ENCODE results near the gene PEX26. TPM values are rescaled to one million over a fixed set of nuclear protein-coding genes. Genes with fewer than 3 reads are reported as not detected.
A peak's percentile ranks its signal among the peaks of the same experiment; 100 is the strongest.

PEX26 gene
- 33.4 to 34.4 TPM (median 33.7 TPM) in 3 replicates for total RNA-seq
- long read RNA-seq, partial matches to known transcripts, result 0 of 7 reads
- long read RNA-seq, other reads (novel, unspliced or antisense), result 7 of 7 reads

GRCh38 chr22:18077639-18078328 is at the start of gene PEX26:
Gene PEX26, plus strand, starts transcription at chr22:18077990. Its CDS starts 387 bp downstream, at chr22:18078377.
- Mint-ChIP-seq H3K27ac (ENCODE audit: unreplicated experiment) (peak within 1 kb of the TSS; percentile 97), H3K4me3 (ENCODE audit: unreplicated experiment) (peak within 1 kb of the TSS; percentile 94), H3K36me3 (ENCODE audit: low read depth) (peaks cover 22% of the 10 kb centered on the region), H3K27me3 (ENCODE audit: low read depth) (no peaks in the 10 kb centered on the region), H3K4me1 (ENCODE audit: low read depth) (peaks cover 41% of the 10 kb centered on the region), H3K9me3 (ENCODE audit: low read depth) (peaks cover 3% of the 10 kb centered on the region)
- peak; percentile 92 for DNase-seq (ENCODE audit: low spot score)
- peak; percentile 9 for TF ChIP-seq CTCF (IDR thresholded peaks at IDR 0.05)

GRCh38 chr22:18028817-18029527 is 48.8 kb upstream of the PEX26 start:
- TF ChIP-seq CTCF (IDR thresholded peaks at IDR 0.05), result no peak
- Mint-ChIP-seq H3K4me1 (ENCODE audit: low read depth) (peaks cover 38% of the 10 kb centered on the region), H3K27me3 (ENCODE audit: low read depth) (no peaks in the 10 kb centered on the region), H3K27ac (ENCODE audit: unreplicated experiment) (no peak overlapping the region), H3K36me3 (ENCODE audit: low read depth) (no peaks in the 10 kb centered on the region), H3K9me3 (ENCODE audit: low read depth) (no peaks in the 10 kb centered on the region), H3K4me3 (ENCODE audit: unreplicated experiment) (no peak overlapping the region)
- DNase-seq (ENCODE audit: low spot score), result peak; percentile 15

- no peak for DNase-seq (ENCODE audit: low spot score)
- no peak for TF ChIP-seq CTCF (IDR thresholded peaks at IDR 0.05)
- H3K27ac Mint-ChIP-seq (ENCODE audit: unreplicated experiment), result no peak overlapping the region
- H3K27me3 Mint-ChIP-seq (ENCODE audit: low read depth), result no peaks in the 10 kb centered on the region
- H3K4me3 Mint-ChIP-seq (ENCODE audit: unreplicated experiment), result no peak overlapping the region
- H3K36me3 Mint-ChIP-seq (ENCODE audit: low read depth), result no peaks in the 10 kb centered on the region
- no peaks in the 10 kb centered on the region for H3K9me3 Mint-ChIP-seq (ENCODE audit: low read depth)
- peaks cover 42% of the 10 kb centered on the region for H3K4me1 Mint-ChIP-seq (ENCODE audit: low read depth)
Measured at GRCh38 chr22:18029686-18030267, 48.0 kb upstream of the PEX26 start.

- Mint-ChIP-seq H3K4me1 (ENCODE audit: low read depth) (peaks cover 49% of the 10 kb centered on the region), H3K36me3 (ENCODE audit: low read depth) (no peaks in the 10 kb centered on the region), H3K9me3 (ENCODE audit: low read depth) (no peaks in the 10 kb centered on the region), H3K4me3 (ENCODE audit: unreplicated experiment) (no peak overlapping the region), H3K27me3 (ENCODE audit: low read depth) (no peaks in the 10 kb centered on the region), H3K27ac (ENCODE audit: unreplicated experiment) (peak overlapping the region; percentile 95)
- no peak for TF ChIP-seq CTCF (IDR thresholded peaks at IDR 0.05)
- DNase-seq (ENCODE audit: low spot score), result peak; percentile 9
Measured at GRCh38 chr22:18031695-18032454, 45.9 kb upstream of the PEX26 start.
